Kidney epithelial cell (primary cell): Measurements from ENCODE around the gene RSF1. TPM values are rescaled to one million over a fixed set of nuclear protein-coding genes. Genes with fewer than 3 reads are reported as not detected.

Source experiments
- DNase-seq: peaks from one replicate; pipeline ENCODE4 v3.0.0-alpha.2; 2010; ENCODE audit warnings: low read depth
- H3K27me3 ChIP-seq: 2 replicates; pipeline ENCODE4 v1.6.0; 2011; ENCODE audit warnings: low read length; ENCODE audit not compliant: control insufficient read depth, insufficient read depth
- H3K36me3 ChIP-seq: 2 replicates; pipeline ENCODE4 v1.5.1; 2011; ENCODE audit warnings: low read length; ENCODE audit not compliant: control insufficient read depth, insufficient read depth
- H3K4me3 ChIP-seq: 2 replicates; pipeline ENCODE4 v1.5.1; 2011; ENCODE audit warnings: low read depth, mild to moderate bottlenecking, control low read depth, low read length
- total RNA-seq: library from RNA; depleted of rRNA; stranded (reverse); fragments of >200 nt; gene quantifications from 2 replicates; pipeline ENCODE4 v1.2.3, GENCODE V29; 2015
- TF ChIP-seq, protein P1 (sequence below): IDR thresholded peaks from 2 replicates; pipeline ENCODE4 v1.5.1; 2011; ENCODE audit warnings: mild to moderate bottlenecking, moderate library complexity, low read length, control low read depth, inconsistent platforms; ENCODE audit not compliant: insufficient read depth, poor library complexity, severe bottlenecking

The RSF1 gene
- total RNA-seq, 1 donor from 2014 or later: 27.5 TPM

DNA sequence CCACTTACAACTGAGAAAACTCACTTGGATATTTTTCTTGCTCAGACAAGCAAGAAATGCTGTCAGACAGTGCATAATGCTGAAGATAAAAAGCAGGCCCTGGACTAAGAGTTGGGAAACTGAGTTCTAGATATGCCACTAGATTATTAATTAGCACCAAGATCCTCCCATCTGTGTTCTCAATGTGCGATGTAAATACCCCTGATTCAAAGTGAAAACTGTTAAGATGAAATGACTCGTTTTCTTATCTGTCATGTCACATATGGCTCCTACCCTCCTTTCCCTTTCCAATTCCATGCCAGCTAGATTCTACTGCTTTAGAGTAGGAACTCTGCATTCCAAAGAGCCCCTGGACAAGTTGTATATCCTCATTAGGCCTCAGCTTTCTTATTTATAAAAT is 94.0 kb downstream of the RSF1 start:
- DNase-seq: no peak
- no peaks in the 10 kb centered on the region for H3K36me3 ChIP-seq
- H3K27me3 ChIP-seq: no peaks in the 10 kb centered on the region
- H3K4me3 ChIP-seq: no peak overlapping the region
- TF ChIP-seq, protein P1, sequence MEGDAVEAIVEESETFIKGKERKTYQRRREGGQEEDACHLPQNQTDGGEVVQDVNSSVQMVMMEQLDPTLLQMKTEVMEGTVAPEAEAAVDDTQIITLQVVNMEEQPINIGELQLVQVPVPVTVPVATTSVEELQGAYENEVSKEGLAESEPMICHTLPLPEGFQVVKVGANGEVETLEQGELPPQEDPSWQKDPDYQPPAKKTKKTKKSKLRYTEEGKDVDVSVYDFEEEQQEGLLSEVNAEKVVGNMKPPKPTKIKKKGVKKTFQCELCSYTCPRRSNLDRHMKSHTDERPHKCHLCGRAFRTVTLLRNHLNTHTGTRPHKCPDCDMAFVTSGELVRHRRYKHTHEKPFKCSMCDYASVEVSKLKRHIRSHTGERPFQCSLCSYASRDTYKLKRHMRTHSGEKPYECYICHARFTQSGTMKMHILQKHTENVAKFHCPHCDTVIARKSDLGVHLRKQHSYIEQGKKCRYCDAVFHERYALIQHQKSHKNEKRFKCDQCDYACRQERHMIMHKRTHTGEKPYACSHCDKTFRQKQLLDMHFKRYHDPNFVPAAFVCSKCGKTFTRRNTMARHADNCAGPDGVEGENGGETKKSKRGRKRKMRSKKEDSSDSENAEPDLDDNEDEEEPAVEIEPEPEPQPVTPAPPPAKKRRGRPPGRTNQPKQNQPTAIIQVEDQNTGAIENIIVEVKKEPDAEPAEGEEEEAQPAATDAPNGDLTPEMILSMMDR: no peak

DNA sequence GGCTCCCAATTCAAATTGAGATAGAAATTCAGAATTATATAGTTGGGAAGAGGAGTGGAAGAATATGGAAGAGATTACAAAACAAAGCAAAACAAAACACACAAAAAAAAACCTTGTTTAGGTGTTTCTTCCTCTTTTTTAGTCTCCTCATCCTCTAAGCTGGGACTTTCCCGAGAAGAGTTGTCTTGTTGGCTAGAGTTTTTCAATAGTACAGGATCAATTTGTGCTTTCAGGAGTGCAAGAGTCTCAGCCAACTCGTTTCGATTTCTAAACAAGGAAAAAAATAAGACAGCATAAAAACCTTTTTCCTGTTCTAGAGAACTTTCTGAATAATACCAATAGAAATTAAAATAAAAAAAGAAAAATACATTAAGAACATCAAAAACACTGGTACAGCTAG is 95.1 kb downstream of the RSF1 start:
- Histone ChIP-seq H3K4me3 (no peak overlapping the region), H3K36me3 (no peaks in the 10 kb centered on the region), H3K27me3 (no peaks in the 10 kb centered on the region)
- DNase-seq: no peak
- TF ChIP-seq, protein P1: no peak

DNA sequence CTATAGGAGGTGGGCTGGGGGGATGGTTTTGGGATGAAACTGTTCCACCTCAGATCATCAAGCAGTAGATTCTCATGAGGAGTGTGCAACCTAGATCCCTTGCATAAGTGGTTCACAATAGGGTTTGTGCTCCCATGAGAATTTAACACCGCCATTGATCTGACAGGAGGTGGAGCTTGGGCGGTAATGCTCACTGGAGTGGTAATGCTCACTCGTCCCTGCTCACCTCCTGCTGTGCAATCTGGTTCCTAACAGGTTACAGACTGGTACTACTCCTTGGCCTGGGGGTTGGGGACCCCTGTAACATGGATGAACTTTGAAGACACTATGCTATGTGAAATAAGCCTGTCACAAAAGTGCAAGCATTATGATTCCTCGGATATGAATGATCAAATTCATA is 95.9 kb downstream of the RSF1 start:
- H3K27me3 ChIP-seq: no peaks in the 10 kb centered on the region
- no peaks in the 10 kb centered on the region for H3K36me3 ChIP-seq
- H3K4me3 ChIP-seq: no peak overlapping the region
- no peak for DNase-seq
- TF ChIP-seq, protein P1: no peak

DNA sequence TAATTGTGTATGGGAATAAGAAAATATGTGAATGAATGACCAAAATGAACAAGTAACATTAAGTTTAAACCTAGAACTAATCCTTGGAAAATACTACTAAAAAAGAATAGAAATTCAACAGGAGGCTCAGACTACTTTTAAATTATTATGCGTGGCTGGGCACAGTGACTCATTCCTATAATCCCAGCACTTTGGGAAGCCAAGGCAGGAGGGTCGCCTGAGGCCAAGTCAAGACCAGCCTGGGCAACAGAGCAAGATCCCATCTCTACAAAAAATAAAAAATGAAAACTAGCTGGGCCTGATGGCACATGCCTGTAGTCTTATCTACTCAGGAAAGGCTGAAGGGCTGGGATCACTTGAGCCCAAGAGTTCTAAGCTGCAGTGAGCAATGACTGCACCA is 97.5 kb downstream of the RSF1 start:
- TF ChIP-seq, protein P1: no peak
- Histone ChIP-seq H3K4me3 (no peak overlapping the region), H3K27me3 (no peaks in the 10 kb centered on the region), H3K36me3 (no peaks in the 10 kb centered on the region)
- DNase-seq: no peak

DNA sequence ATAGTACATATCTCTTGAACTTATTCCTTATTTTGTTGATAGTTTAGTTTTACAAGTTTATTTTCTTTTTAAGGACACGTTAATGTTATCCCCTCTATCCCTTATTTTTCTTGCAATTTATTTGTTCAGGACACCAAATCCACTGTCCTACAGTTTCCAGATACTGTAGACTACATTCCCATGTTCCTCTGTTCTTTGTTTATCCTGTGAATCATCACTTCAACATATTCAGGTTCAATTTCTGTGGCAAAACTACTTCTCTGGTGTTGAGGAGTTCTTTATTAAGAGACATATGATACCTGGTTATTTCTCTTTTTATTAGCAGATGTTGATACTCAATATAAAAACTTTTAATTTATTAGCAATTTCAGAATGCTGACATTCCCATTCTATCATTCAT is 110.2 kb downstream of the RSF1 start:
- Histone ChIP-seq H3K36me3 (no peaks in the 10 kb centered on the region), H3K4me3 (no peak overlapping the region), H3K27me3 (no peaks in the 10 kb centered on the region)
- TF ChIP-seq, protein P1: no peak
- DNase-seq: peak; percentile 2

DNA sequence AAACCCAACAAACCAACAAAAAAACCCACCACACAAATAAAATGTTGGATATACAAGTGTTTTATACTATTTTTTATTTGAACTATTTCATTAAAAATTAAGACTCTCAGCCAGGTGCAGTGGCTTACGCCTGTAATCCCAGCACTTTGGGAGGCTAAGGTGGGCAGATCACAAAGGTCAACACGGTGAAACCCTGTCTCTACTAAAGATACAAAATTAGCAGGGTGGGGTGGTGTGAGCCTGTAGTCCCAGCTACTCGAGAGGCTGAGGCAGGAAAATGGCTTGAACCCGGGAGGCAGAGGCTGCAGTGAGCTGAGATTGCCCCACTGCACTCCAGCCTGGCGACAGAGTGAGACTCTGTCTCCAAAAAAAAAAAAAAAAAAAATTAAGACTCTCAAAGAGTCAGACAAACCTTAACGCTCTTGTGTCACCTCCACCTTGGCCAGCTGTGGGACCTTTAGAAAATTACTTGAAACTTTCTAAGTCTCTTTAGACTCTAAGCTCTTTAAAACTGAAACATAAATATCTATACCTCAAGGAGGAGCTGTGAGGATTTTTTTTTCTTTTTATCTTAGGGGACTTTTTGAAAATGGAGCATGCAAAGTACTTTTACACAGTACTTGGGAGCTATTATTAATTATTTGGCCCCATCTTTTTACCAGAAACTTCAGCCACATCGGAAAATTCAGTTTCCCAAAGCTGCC is 114.5 kb downstream of the RSF1 start:
- no peaks in the 10 kb centered on the region for H3K27me3 ChIP-seq
- TF ChIP-seq, protein P1: no peak
- no peaks in the 10 kb centered on the region for H3K36me3 ChIP-seq
- no peak overlapping the region for H3K4me3 ChIP-seq
- no peak for DNase-seq
